HepG2 (cell line): Measurements from ENCODE around the gene LZTR1. TPM values are rescaled to one million over a fixed set of nuclear protein-coding genes. Genes with fewer than 3 reads are reported as not detected.

ENCODE experiments used
- ARNTL ChIP-seq: sonication (generic); formaldehyde crosslinking; IDR thresholded peaks from 2 replicates; pipeline ENCODE4 v1.4.0; 2020; ENCODE audit warnings: mild to moderate bottlenecking, missing genetic modification reagents
- ATF7 ChIP-seq, 2 experiments: fragments of 450-650 bp in 1 of 2; sonication (generic) in 1 of 2; formaldehyde crosslinking in 1 of 2; IDR thresholded peaks; 2 replicates each; pipeline versions ENCODE4 v1.4.0 to v1.6.1; 2016 to 2020; ENCODE audit warnings: antibody characterized with exemption in 1 of 2, mild to moderate bottlenecking in 1 of 2, missing genetic modification reagents in 1 of 2
- ESRRA ChIP-seq: sonication (generic); formaldehyde crosslinking; IDR thresholded peaks from 2 replicates; pipeline ENCODE4 v1.5.1; 2020; ENCODE audit warnings: mild to moderate bottlenecking, low read depth, missing genetic modification reagents
- KDM5A ChIP-seq: fragments of 200-600 bp; sonication (generic); IDR thresholded peaks from 2 replicates; pipeline ENCODE4 v1.7.0; 2018; ENCODE audit warnings: antibody characterized with exemption, mild to moderate bottlenecking, low read length, borderline replicate concordance
- KLF11 ChIP-seq: IDR thresholded peaks from 2 replicates; pipeline ENCODE4 v1.6.1; 2016; ENCODE audit warnings: missing compliant biosample characterization
- MBD4 ChIP-seq: IDR thresholded peaks from 2 replicates; pipeline ENCODE4 v1.6.1; 2012; ENCODE audit warnings: low read length, inconsistent platforms, borderline replicate concordance
- NONO ChIP-seq, 2 experiments: fragments of 450-650 bp in 1 of 2; sonication (generic) in 1 of 2; formaldehyde crosslinking in 1 of 2; IDR thresholded peaks in 1 of 2; conservative IDR thresholded peaks in 1 of 2; 2 replicates each; pipeline versions ENCODE4 v1.6.1 to v1.8.0; 2017 to 2022; ENCODE audit warnings: mild to moderate bottlenecking in 1 of 2, missing genetic modification reagents in 1 of 2, moderate library complexity in 1 of 2
- SAFB2 ChIP-seq: sonication (generic); formaldehyde crosslinking; IDR thresholded peaks from 2 replicates; pipeline ENCODE4 v1.5.1; 2020; ENCODE audit warnings: missing genetic modification reagents, low read depth, mild to moderate bottlenecking, borderline replicate concordance
- ZNF138 ChIP-seq: sonication (generic); formaldehyde crosslinking; IDR thresholded peaks from 2 replicates; pipeline ENCODE4 v1.5.0; 2020; ENCODE audit warnings: mild to moderate bottlenecking, low read depth, missing genetic modification reagents
- ZNF430 ChIP-seq: sonication (generic); formaldehyde crosslinking; IDR thresholded peaks from 2 replicates; pipeline ENCODE4 v1.9.0; 2021; ENCODE audit warnings: mild to moderate bottlenecking, missing genetic modification reagents
- ZNF549 ChIP-seq: sonication (generic); formaldehyde crosslinking; IDR thresholded peaks from 2 replicates; pipeline ENCODE4 v1.5.0; 2020; ENCODE audit warnings: missing genetic modification reagents
- ZNF552 ChIP-seq: sonication (generic); formaldehyde crosslinking; IDR thresholded peaks from 2 replicates; pipeline ENCODE4 v1.9.0; 2022; ENCODE audit warnings: missing genetic modification reagents, mild to moderate bottlenecking, borderline replicate concordance
- ZNF570 ChIP-seq: sonication (generic); formaldehyde crosslinking; IDR thresholded peaks from 2 replicates; pipeline ENCODE4 v1.4.0; 2020; ENCODE audit warnings: mild to moderate bottlenecking, missing genetic modification reagents, borderline replicate concordance
- ZNF615 ChIP-seq: sonication (generic); formaldehyde crosslinking; IDR thresholded peaks from 2 replicates; pipeline ENCODE4 v1.5.0; 2020; ENCODE audit warnings: mild to moderate bottlenecking, missing genetic modification reagents, borderline replicate concordance
- ZNF644 ChIP-seq: IDR thresholded peaks from 2 replicates; pipeline ENCODE4 v1.6.1; 2016; ENCODE audit warnings: low read depth
- ZNF747 ChIP-seq: sonication (generic); formaldehyde crosslinking; IDR thresholded peaks from 2 replicates; pipeline ENCODE4 v1.8.1; 2023; ENCODE audit warnings: missing genetic modification reagents, mild to moderate bottlenecking, borderline replicate concordance
- polyA plus RNA-seq, 8 experiments: library from polyadenylated mRNA; depleted of rRNA in 3 of 8; stranded (reverse) in 7 of 8; unstranded in 1 of 8; fragments of >200 nt; fragmentation: Illumina TruSeq in 4 of 8; extraction: Trizol in 4 of 8; gene quantifications; 2 replicates each; pipeline versions ENCODE4 v1.2.1 to v1.2.3, GENCODE V29; 2011 to 2016; ENCODE audit warnings: low read depth in 4 of 8, missing spikeins in 1 of 8, mixed read lengths in 1 of 8; ENCODE audit not compliant: insufficient read depth in 1 of 8
- total RNA-seq, 5 experiments: library from RNA; depleted of rRNA; stranded (reverse); fragments of >200 nt; fragmentation: Illumina TruSeq; extraction: Trizol; gene quantifications; 2 replicates each; pipeline ENCODE4 v1.2.3, GENCODE V29; 2016; ENCODE audit warnings: low read depth in 1 of 5
- TF ChIP-seq, protein P1 (sequence below): sonication (generic); formaldehyde crosslinking; IDR thresholded peaks from 2 replicates; pipeline ENCODE4 v1.4.0; 2020; ENCODE audit warnings: missing genetic modification reagents
- TF ChIP-seq, protein P2 (sequence below): sonication (generic); formaldehyde crosslinking; IDR thresholded peaks from 2 replicates; pipeline ENCODE4 v1.9.0; 2022; ENCODE audit warnings: low read depth, missing genetic modification reagents
- TF ChIP-seq, protein P3 (sequence below): sonication (generic); formaldehyde crosslinking; IDR thresholded peaks from 2 replicates; pipeline ENCODE4 v1.5.1; 2020; ENCODE audit warnings: mild to moderate bottlenecking, missing genetic modification reagents, moderate library complexity
- TF ChIP-seq, protein P4 (sequence below): IDR thresholded peaks from 2 replicates; pipeline ENCODE4 v1.6.1; 2016; ENCODE audit warnings: low read depth, control low read depth
- TF ChIP-seq, protein P5 (sequence below): sonication (generic); formaldehyde crosslinking; IDR thresholded peaks from 2 replicates; pipeline ENCODE4 v1.5.1; 2020; ENCODE audit warnings: mild to moderate bottlenecking, moderate library complexity, missing genetic modification reagents

The LZTR1 gene
- total and polyA plus RNA-seq, 2 of the 13 experiments (the other 11 are each of a cell fraction or from before 2014, with no cell fraction given), result 21.8 to 22.4 TPM

DNA sequence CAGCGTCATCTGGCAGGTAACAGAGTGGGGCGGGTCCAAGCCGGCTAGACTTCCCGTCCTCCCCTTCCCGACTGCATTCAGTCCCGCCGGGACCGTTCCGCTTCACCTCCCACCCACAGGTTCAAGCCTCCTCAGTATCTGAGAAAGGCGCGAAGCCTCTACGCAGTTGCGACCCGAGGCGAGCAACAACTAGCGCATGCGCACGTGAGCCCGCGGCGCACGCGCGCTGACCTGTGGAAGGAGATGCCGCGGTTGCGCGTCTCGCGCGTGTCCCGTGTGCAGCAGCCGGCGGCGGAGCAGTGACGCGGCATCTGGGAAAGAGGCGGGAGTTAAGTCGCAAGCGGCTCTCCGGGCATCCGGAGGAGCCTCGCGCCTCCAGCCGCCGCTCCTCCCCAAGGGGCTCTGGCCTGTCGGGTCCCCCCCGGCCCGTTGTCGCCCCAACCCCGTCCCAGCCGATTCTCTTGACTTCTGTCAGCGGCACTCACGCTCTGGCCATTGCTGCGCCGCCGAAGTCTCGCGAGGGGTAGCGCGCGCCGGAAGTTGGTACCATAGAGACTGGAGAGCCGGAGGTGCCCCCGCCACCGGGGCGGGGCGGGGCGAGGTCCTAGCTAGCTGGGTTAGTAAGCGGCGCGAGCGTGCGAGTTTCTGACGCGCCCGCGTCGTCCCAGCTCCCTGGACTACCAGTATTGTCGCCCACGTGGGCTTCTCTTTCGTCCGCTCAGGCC is 19.7 kb downstream of the LZTR1 start, which contains the start of gene THAP7 (continued):
- TF ChIP-seq, protein P1, sequence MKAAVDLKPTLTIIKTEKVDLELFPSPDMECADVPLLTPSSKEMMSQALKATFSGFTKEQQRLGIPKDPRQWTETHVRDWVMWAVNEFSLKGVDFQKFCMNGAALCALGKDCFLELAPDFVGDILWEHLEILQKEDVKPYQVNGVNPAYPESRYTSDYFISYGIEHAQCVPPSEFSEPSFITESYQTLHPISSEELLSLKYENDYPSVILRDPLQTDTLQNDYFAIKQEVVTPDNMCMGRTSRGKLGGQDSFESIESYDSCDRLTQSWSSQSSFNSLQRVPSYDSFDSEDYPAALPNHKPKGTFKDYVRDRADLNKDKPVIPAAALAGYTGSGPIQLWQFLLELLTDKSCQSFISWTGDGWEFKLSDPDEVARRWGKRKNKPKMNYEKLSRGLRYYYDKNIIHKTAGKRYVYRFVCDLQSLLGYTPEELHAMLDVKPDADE (CRISPR knock-in tag), result peak; percentile 74; the same call in 1 of the 2 replicates
- TF ChIP-seq ZNF747 (CRISPR knock-in tag) (peak; percentile 1; the same call in 1 of the 2 replicates), SAFB2 (0 out of 2 replicates have a peak, but pooled peaks have one; percentile 27), ZNF430 (CRISPR knock-in tag) (peak; percentile 69), ATF7 (IDR thresholded peaks at IDR 0.05) (no peak), ATF7 (CRISPR knock-in tag; IDR thresholded peaks at IDR 0.05) (no peak), ZNF552 (no peak), ZNF644 (CRISPR knock-in tag) (0 out of 2 replicates have a peak, but pooled peaks have one; percentile 6), ESRRA (CRISPR knock-in tag) (peak; percentile 57; the same call in 1 of the 2 replicates), ZNF138 (CRISPR knock-in tag) (peak; percentile 88; the same call in 1 of the 2 replicates), KLF11 (peak; percentile 94), KDM5A (peak; percentile 74; the same call in 1 of the 2 replicates), ZNF570 (no peak), NONO (IDR thresholded peaks at IDR 0.05) (no peak), NONO (CRISPR knock-in tag; conservative IDR thresholded peaks at IDR 0.05) (peak; percentile 81), MBD4 (no peak), ZNF549 (CRISPR knock-in tag) (no peak), ZNF615 (CRISPR knock-in tag) (no peak), ARNTL (no peak)
- TF ChIP-seq, protein P2, sequence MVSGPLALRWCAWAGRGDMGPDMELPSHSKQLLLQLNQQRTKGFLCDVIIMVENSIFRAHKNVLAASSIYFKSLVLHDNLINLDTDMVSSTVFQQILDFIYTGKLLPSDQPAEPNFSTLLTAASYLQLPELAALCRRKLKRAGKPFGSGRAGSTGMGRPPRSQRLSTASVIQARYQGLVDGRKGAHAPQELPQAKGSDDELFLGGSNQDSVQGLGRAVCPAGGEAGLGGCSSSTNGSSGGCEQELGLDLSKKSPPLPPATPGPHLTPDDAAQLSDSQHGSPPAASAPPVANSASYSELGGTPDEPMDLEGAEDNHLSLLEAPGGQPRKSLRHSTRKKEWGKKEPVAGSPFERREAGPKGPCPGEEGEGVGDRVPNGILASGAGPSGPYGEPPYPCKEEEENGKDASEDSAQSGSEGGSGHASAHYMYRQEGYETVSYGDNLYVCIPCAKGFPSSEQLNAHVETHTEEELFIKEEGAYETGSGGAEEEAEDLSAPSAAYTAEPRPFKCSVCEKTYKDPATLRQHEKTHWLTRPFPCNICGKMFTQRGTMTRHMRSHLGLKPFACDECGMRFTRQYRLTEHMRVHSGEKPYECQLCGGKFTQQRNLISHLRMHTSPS (CRISPR knock-in tag), result no peak; the same call in 1 of the 2 replicates
- TF ChIP-seq, protein P3, sequence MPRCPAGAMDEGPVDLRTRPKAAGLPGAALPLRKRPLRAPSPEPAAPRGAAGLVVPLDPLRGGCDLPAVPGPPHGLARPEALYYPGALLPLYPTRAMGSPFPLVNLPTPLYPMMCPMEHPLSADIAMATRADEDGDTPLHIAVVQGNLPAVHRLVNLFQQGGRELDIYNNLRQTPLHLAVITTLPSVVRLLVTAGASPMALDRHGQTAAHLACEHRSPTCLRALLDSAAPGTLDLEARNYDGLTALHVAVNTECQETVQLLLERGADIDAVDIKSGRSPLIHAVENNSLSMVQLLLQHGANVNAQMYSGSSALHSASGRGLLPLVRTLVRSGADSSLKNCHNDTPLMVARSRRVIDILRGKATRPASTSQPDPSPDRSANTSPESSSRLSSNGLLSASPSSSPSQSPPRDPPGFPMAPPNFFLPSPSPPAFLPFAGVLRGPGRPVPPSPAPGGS (CRISPR knock-in tag), result no peak; the same call in none of the 2 replicates
- TF ChIP-seq, protein P4, sequence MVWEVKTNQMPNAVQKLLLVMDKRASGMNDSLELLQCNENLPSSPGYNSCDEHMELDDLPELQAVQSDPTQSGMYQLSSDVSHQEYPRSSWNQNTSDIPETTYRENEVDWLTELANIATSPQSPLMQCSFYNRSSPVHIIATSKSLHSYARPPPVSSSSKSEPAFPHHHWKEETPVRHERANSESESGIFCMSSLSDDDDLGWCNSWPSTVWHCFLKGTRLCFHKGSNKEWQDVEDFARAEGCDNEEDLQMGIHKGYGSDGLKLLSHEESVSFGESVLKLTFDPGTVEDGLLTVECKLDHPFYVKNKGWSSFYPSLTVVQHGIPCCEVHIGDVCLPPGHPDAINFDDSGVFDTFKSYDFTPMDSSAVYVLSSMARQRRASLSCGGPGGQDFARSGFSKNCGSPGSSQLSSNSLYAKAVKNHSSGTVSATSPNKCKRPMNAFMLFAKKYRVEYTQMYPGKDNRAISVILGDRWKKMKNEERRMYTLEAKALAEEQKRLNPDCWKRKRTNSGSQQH, result peak; percentile 35; the same call in 1 of the 2 replicates
- TF ChIP-seq, protein P5, sequence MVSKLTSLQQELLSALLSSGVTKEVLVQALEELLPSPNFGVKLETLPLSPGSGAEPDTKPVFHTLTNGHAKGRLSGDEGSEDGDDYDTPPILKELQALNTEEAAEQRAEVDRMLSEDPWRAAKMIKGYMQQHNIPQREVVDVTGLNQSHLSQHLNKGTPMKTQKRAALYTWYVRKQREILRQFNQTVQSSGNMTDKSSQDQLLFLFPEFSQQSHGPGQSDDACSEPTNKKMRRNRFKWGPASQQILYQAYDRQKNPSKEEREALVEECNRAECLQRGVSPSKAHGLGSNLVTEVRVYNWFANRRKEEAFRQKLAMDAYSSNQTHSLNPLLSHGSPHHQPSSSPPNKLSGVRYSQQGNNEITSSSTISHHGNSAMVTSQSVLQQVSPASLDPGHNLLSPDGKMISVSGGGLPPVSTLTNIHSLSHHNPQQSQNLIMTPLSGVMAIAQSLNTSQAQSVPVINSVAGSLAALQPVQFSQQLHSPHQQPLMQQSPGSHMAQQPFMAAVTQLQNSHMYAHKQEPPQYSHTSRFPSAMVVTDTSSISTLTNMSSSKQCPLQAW (CRISPR knock-in tag), result peak; percentile 84
